HG03460 (cell line): ENCODE data around the gene TPBG.

Source experiments
- ATAC-seq: cut with Tn5 transposase; IDR thresholded peaks from one replicate; pipeline ENCODE4 v1.9.1; 2021; ENCODE audit not compliant: unreplicated experiment

TPBG gene

DNA sequence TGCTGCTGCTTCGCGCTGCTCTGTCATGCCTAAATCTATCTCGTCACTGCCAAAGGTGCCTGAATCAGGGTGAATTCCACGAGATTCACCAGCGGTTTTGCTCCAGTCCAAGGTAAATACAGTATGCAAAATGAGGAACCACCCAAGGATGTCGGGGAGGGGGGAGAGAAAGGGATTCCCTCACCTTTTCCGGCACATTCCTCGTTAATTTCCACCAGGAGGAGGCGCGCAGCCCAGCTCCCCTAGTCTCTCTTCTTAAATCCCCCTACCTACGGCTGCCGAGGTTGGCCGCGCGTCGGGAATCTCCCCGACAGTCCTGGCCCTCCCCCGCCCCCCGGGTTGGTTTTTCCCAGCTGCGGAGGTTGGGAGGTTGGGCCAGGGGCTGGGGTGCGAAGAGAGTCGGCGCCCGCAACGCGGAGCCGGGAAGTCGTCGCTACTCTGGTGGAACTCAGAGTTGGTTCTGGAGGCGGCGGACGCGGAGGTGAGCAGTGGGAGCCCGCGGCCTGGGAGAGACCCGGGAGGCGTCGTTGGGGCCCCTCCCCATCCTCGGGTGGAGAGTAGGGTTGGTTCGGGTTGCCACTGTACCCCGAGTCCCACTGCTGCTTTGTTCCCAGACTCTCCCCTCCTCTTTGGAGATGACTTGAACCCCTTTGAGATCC is at the start of gene TPBG:
TPBG (plus strand) TSS at position 390 of the 659 bp plus-strand sequence. CDS start 1,145 bp downstream, outside the sequence.
- no peak for ATAC-seq

GRCh38 chr6:82322386-82322785 is 41.2 kb upstream of the TPBG start:
- ATAC-seq = no peak

DNA sequence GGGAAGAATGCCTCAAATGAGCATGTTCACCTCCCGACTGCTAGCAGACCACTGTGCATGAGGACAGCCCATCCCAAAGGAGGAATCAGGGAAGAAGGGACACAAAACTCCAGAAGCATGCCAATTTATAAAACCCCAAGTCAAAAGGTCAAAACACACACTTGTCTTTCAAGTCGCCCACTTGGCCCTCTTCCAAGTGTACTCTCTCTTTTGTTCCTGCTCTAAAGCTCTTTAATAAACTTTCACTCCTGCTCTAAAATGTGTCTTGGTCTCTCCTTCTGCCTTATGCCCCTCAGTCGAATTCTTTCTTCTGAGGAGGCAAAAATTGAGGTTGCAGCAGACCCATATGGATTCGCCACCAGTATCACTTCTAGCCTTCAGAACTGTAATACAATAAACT is 33.9 kb upstream of the TPBG start:
- ATAC-seq = no peak

DNA sequence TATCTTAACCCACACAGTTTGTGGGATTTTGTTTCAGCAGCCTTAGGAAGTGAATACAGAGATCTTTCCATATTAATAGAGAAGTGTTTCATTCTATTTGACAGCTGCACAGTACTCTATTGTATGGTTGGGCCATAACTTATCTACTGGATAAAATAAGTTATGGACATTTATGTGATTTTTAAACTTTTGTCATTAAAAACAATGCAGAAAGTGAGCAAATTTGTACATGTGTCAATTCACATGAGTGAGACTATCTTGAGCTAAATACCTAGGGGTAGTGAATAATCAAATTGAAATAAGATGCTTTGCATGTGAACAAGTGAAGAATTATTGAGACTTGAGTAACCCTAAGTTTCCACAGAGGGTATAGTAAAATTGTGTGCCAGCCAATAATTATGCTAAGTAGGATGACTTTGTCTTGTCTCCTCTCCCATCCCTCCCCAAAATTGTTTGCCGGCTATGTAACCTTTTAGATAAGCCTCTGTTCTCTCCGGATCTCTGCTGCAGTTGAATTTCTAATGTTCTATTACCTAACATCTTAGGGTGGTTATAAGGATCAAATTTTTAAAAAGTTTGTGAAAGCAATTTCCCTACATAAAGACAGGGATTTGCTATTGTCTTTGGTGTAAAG is 33.3 kb upstream of the TPBG start:
- no peak for ATAC-seq

DNA sequence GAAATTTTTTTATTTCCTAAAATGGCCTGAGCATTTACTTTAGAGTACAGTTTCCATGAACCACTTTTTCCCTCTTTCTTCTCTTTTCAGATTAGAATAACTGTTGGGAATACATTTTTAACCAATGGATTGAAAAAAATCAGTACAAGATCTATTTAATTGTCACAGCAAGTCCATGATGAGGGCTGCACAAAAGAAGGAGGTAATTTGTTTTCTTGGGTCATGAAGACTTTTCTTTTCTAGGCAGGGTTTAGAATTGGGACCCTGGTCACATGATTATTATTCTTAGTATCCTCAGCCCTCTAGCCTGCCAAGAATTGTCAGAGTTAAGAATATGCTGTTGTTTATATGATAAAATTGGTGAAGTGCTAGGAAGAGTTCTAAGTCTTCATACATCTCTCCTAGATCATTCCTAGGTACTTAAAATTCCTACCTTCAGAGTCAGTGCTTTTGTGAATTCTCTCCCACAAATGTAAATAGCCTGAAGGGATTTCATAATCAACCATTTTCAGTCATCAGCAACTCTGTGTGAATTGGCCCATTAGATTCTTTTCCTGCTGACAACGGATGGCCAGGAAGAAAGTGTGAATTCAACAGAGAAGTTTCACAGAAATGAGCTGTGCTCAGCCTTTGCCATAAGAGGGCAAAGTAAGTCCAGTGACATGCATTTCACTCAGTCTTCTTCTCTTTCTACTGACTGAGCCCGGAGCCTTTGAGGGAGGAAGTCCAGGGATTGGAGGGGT is 32.4 kb upstream of the TPBG start:
- no peak for ATAC-seq

DNA sequence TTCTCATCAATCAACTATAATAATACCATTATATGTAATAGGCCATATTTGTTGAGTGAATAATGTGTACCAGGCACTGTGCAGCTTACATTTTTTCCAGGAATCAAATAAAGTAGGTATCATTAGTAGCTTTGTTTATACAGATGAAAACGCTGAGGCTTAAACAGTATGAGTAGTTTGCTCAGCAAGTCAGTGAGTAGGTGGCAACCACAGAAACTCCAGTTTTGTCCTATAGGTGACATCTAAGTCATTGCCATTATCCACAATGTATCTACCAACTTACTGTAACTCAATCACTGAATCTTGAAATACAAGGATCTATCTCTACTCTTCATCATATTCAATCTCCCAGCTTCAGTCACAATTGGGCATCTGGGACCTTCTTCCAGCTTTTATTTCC is 29.8 kb upstream of the TPBG start:
- no peak for ATAC-seq

GRCh38 chr6:82337688-82338257 is 25.8 kb upstream of the TPBG start:
- ATAC-seq = no peak

DNA sequence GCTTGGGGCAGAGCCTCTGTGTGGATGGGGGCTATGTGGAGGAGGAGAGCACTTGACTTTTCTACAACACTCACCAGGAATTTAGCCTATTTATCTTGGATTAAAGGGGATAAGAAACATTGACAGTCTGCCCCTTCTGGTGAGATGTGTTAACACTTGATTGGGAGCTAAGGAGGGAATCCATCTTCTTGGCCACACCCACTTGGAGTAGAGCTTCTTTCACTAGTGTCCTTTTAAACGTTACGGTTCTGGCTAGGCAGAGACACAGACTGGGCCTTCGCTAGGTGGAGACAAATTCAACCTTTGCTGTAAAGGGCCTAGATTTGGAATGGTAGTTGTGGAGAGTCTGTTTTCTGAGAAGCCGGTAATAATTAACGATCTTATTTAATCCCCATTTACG is 15.5 kb upstream of the TPBG start:
- no peak for ATAC-seq

- ATAC-seq = no peak
Observed at GRCh38 chr6:82353848-82354247, 9.8 kb upstream of the TPBG start.

- ATAC-seq = no peak
Observed at GRCh38 chr6:82360552-82360951, 3.1 kb upstream of the TPBG start.

- no peak for ATAC-seq
Observed at GRCh38 chr6:82361631-82362030, 2.0 kb upstream of the TPBG start.

- ATAC-seq = no peak
Observed at GRCh38 chr6:82362144-82362543, 1.5 kb upstream of the TPBG start.

- ATAC-seq = no peak
Observed at GRCh38 chr6:82362878-82363427, 664 bp upstream of the TPBG start.

DNA sequence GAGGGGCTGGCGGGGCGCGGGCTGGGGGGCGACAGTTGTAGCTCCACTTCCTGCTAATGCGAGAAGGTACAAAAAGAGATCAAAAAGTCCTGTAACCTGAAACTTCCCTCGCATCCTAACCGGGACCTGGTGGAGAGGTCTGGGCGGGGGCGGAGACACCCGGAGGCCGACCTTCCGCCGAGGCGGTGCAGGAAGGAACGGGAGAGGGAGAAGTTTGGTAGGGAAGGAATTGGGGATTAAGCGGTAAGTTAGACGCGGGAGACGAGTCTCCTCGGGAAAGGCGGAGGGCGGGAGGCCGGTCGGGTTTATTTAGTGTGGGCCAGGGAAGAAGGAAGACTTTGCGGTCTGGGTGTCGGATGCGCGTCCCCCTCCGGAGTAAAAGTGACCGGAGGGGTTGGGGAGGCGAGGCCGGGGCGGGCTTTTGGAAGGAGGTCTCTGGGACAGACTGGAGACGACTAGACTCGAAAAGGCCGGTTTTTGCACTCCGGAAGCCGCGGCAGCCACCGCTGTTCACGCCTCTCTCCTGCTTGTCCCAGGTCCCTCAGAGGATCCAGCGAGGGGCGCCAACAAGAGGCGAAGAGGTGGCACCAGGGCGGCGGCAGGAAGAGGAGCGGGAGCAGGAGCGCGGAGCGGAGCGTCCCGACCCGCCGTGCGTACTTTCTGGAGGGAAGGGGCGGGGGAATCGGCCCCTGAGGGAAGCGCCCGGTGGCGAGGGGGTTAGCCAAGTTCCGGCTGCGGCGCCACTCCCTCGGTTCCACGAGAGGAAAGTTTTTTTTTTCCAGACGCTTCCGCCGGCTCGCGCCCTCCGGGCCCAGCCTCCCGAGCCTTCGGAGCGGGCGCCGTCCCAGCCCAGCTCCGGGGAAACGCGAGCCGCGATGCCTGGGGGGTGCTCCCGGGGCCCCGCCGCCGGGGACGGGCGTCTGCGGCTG is 734 bp downstream of the TPBG start:
- no peak for ATAC-seq

- ATAC-seq = no peak
Observed at GRCh38 chr6:82365016-82365795, 1.6 kb downstream of the TPBG start.

GRCh38 chr6:82367704-82368103 is 4.1 kb downstream of the TPBG start:
- no peak for ATAC-seq

- no peak for ATAC-seq
Observed at GRCh38 chr6:82370788-82371187, 7.2 kb downstream of the TPBG start.

- ATAC-seq = no peak
Observed at GRCh38 chr6:82371799-82372546, 8.4 kb downstream of the TPBG start.

DNA sequence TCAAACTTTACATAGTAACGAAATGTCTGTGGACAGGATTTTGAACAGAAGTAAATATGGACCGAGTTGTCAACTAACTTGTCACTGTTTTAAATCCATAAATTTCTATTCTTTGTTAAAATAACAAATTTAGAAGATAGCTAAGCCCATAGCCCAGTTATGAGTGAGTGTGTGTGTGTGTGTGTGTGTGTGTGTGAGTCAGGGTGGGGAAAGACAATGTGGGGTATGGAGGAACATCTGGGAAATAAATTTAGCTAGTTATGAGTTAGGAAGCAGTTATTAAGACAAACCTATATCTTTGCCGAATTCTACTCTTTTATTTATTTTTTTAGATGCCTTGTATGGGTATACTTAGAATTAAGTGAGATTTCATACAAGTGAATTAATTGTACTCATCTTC is 9.0 kb downstream of the TPBG start:
- ATAC-seq = no peak
